HG02798 (cell line): ENCODE results near the gene ROR1.

Experiments
- ATAC-seq: cut with Tn5 transposase; IDR thresholded peaks from one replicate; pipeline ENCODE4 v1.9.1; 2021; ENCODE audit warnings: mild to moderate bottlenecking; ENCODE audit not compliant: unreplicated experiment, poor library complexity

ROR1 gene

GRCh38 chr1:64111787-64112186 is 338.0 kb downstream of the ROR1 start:
- ATAC-seq: no peak

- no peak for ATAC-seq
These were observed 338.5 kb downstream of the ROR1 start for GRCh38 chr1:64112281-64112680.

GRCh38 chr1:64114012-64114525 is 340.3 kb downstream of the ROR1 start:
- no peak for ATAC-seq

GRCh38 chr1:64116537-64116936 is 342.7 kb downstream of the ROR1 start:
- ATAC-seq: no peak

GRCh38 chr1:64117492-64117891 is 343.7 kb downstream of the ROR1 start:
- ATAC-seq: no peak

- no peak for ATAC-seq
These were observed 348.1 kb downstream of the ROR1 start for GRCh38 chr1:64121766-64122385.

- no peak for ATAC-seq
These were observed 348.8 kb downstream of the ROR1 start for GRCh38 chr1:64122588-64122987.

GRCh38 chr1:64124704-64125440 is 351.1 kb downstream of the ROR1 start:
- ATAC-seq: no peak

- ATAC-seq: no peak
These were observed 352.8 kb downstream of the ROR1 start for GRCh38 chr1:64126581-64126980.

GRCh38 chr1:64127297-64127696 is 353.5 kb downstream of the ROR1 start:
- no peak for ATAC-seq

- ATAC-seq: no peak
These were observed 355.9 kb downstream of the ROR1 start for GRCh38 chr1:64129701-64130100.

- no peak for ATAC-seq
These were observed 357.3 kb downstream of the ROR1 start for GRCh38 chr1:64131155-64131554.

- no peak for ATAC-seq
These were observed 359.2 kb downstream of the ROR1 start for GRCh38 chr1:64133036-64133435.

- ATAC-seq: no peak
These were observed 361.8 kb downstream of the ROR1 start for GRCh38 chr1:64135462-64136223.

GRCh38 chr1:64136296-64136695 is 362.5 kb downstream of the ROR1 start:
- ATAC-seq: no peak

- peak; percentile 66 for ATAC-seq
These were observed 363.1 kb downstream of the ROR1 start for GRCh38 chr1:64136752-64137411.

- ATAC-seq: no peak
These were observed 363.6 kb downstream of the ROR1 start for GRCh38 chr1:64137412-64137803.

- no peak for ATAC-seq
These were observed 366.1 kb downstream of the ROR1 start for GRCh38 chr1:64139877-64140276.

- no peak for ATAC-seq
These were observed 366.8 kb downstream of the ROR1 start for GRCh38 chr1:64140596-64140995.

GRCh38 chr1:64147045-64147724 is 373.4 kb downstream of the ROR1 start:
- ATAC-seq: no peak
